ENCODE measurements around the gene THOC7.
A peak's percentile ranks its signal among the peaks of the same experiment; 100 is the strongest.

Gene THOC7

GRCh38 chr3:63863150-63864007 lies at the start of gene THOC7, which contains the start of gene ATXN7:
Gene THOC7 (minus strand): TSS chr3:63863805. CDS start chr3:63863790, 15 bp downstream.
Gene ATXN7 (plus strand): TSS chr3:63863867. CDS start chr3:63912599, 48,732 bp downstream.
- DNase-seq (ENCODE audit: low spot score): peak; percentile 78

- DNase-seq (ENCODE audit: low spot score): peak; percentile 48
Measured at GRCh38 chr3:63912768-63913588, 49.4 kb upstream of the THOC7 start.

DNA sequence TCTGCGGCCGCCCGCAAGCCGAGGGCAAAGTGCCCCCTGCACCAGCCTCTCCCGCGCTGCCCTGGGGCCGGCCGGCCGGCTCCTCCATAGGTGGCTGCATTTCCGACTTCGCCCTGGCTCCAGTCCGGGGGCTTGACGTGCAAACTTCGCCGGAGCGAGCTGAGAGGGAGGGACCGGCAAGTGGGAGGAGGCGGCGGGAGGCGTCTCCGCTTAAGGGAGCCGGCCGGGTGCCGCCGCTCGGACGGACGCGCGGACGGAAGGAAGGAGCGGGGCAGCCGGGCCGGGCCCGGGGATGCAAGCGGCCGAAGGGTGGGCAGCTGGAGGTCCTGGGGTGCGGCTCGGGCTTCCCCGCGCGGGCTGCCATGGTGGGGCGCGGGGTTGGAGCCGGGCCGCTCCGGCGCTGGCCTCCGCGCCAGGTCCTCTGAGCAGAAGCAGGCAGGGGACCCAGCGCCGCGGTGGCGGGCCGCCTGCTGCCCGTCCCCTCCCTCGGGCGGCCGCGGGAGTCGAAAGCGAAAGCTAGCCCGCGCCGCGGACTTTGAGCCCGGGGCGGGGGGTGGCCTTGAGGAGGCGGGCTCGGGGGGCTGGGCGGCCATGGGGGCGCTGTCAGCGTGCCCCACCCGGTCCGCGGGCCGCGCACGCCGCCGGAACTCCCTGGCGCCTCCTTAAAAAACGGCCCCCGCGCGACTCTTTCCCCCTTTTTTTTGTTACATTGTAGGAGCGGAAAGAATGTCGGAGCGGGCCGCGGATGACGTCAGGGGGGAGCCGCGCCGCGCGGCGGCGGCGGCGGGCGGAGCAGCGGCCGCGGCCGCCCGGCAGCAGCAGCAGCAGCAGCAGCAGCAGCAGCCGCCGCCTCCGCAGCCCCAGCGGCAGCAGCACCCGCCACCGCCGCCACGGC lies 48.5 kb upstream of the THOC7 start, which contains the start of gene SCAANT1:
Gene SCAANT1, minus strand, starts transcription at position 511 of the 895 bp plus-strand sequence.
- peak; percentile 81 for DNase-seq (ENCODE audit: low spot score)

DNA sequence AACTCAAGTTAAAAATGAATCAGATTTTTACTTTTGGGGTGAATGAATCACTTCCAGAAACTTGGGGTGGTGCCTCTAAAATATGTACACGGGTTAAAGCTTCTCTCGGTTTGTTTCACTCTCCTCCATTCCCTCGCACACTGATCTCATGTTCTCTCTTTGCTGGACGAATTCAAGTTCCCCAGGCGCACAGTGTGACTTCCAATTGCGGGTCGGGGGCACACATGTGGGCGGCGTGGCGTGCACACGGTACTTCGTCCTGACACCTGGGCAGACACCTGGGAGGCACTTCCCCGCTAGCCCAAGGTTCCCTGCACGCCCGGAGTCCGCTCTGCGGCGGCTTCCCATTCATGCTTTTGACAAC lies 47.9 kb upstream of the THOC7 start:
- DNase-seq (ENCODE audit: low spot score): no peak

DNA sequence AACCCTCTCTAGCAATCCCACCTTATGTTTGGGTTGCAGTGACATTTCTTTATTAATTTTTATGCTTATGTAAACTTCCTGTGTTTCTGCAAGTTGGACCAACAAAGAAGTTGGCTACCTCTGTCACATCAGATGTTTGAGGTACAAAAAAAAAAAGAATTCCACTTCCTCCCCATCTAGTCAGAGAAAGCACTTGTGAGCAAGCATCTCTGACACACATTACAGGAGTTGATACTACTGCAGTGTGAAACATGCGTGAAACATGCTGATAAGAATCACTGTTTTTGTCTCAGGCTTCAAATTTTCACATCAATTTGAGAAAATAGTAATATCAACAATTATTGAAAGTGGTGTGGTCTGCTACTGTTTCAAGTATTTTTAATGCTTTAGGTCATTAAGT lies 47.3 kb upstream of the THOC7 start:
- peak; percentile 18 for DNase-seq (ENCODE audit: low spot score)

DNA sequence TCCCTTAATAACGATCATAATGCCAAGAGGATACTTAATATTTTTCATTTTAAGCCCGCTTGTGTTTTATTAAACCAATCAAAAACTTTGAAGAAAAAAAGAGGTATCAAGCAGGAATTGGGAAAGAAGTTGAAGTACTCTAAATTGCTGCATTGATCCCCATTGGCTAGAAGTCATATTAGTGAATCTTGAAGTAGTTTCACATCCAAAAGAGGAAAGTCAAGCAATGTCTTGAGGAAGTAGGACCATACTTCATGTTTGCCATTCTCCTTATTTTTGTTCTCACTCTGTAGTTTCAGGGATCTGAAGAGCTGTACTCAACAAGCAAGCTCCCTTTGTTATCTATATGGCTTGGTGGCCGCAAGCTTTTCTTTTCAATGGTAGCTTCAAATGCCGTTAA lies 46.4 kb upstream of the THOC7 start:
- no peak for DNase-seq (ENCODE audit: low spot score)

DNA sequence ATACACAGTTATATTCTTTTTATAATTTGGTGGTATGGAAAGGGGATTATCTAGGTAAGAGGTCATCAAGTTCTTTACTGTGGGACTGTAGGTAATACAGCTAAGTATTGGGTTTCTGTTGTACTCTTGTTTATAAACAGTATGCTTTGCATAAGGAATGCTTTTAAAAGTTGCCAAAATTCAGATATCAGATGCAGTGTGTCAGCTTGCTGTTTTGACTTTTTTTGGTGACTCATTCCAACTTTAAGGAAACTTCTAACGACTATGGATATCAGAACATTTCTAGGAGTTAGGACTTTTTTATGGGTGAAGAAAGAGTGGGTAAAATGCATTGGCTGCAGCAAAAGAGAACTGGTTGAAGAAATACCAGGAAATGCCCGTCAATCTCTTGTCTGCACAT lies 45.8 kb upstream of the THOC7 start:
- no peak for DNase-seq (ENCODE audit: low spot score)

DNA sequence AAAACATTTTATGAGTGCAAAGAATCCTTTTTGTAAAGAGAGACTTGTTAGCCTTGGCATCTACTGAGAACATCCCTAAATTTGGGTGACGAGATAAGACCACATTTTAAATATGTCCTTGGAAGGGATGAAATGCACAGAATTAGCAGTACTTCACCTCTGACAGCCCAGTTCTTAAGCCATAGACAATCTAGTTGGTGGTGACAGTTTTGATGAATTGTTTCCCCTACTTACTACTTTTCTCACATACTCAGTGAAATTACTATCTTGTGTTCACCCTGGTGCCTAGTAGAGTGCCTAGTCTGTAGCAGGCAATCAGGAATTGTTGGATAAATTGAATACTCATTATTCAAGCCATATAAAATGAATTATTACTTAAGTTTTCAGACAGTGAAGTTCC lies 45.2 kb upstream of the THOC7 start:
- DNase-seq (ENCODE audit: low spot score): no peak

DNA sequence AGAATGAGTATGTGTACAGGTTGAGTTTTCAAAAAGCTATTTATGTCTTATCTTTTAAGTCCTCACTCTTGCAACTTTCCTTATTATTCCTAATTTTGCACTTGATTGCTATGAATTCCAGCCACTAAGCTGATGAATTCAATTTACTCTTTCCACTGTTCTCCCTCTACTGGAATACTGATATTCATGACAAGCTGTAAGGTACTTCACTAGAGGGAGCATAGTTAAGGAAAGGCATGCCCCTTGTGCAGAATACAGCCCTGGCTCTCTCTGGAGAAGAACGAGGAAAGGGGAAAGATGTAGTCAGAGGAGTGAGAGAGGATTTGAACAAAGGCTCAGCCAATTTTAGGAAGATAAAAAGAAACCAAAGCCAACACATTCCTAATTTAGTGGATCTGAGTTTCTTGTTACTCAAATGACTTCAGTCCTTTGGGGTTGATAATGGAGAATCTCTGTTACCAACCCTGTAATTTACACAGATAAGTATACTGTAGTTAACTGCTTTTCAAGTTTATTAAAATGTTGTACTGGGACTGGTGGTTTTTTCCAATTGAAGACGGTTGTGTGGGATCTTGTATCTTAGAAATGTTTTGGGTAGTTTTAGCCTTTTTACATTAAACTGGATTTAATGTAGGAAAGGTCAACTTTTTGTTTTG lies 44.6 kb upstream of the THOC7 start:
- no peak for DNase-seq (ENCODE audit: low spot score)

GRCh38 chr3:63905731-63906620 lies 42.4 kb upstream of the THOC7 start:
- DNase-seq (ENCODE audit: low spot score): no peak

- DNase-seq (ENCODE audit: low spot score): no peak
Measured at GRCh38 chr3:63900459-63900858, 36.9 kb upstream of the THOC7 start.

- DNase-seq (ENCODE audit: low spot score): no peak
Measured at GRCh38 chr3:63900010-63900409, 36.4 kb upstream of the THOC7 start.

DNA sequence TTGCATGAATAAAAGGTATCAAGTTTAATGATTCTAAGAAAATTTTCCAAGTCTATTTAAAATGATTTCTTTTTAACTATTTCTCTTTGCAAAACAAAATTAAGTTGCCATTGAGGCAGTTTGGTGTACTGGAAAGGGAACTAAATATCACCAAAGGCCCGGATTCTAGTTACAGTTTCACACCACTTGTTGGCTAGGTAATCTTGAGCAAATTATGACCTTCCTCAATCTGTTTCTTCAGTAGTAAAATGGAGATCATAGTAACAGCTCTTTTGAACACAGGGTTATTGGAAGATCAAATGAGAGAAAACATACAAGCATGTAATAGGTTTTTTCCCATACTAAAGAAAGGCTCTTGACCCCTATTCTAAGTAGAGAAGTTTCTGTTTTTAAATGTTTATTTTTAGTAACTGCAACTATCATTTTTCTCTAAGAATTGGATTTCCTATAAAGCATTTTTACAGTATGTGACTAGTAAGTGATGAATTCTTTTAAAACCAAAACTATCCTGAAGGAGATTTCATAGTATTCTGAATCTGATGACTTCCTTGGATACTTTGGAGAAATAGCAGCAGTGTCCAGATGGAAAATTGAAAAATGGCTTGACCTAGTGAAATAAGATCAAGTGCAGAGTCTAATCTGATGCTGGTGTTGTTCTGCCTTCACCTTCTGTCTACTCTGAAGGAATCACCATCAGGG lies 32.9 kb upstream of the THOC7 start:
- DNase-seq (ENCODE audit: low spot score): no peak

- no peak for DNase-seq (ENCODE audit: low spot score)
Measured at GRCh38 chr3:63895422-63896189, 32.0 kb upstream of the THOC7 start.

DNA sequence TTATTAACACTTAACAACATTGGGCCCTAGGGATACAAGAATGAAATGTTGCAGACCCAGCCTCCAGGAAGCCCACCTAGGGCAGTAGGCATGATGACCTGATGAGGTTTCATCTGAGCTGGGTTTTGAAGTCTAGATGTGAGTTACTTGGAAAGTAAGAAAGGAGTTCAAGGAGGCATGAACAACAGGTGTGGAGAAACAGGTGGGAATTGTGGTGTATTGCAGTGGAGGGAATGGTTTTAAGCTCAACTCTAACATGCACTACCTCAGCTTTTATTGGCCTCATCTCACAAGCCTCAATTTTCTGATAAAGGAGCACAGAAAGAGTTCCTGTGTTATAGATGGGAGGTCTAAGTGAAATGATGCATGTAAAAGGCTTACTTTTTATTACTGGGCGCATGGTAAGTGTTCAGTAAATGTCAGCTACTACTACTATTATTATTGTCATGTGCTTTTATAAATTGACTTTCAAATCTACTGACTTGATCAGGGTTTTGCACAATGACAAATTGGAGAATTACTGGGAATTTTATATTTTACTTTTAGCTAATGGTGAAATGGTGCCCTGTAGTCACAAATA lies 29.3 kb upstream of the THOC7 start:
- no peak for DNase-seq (ENCODE audit: low spot score)

DNA sequence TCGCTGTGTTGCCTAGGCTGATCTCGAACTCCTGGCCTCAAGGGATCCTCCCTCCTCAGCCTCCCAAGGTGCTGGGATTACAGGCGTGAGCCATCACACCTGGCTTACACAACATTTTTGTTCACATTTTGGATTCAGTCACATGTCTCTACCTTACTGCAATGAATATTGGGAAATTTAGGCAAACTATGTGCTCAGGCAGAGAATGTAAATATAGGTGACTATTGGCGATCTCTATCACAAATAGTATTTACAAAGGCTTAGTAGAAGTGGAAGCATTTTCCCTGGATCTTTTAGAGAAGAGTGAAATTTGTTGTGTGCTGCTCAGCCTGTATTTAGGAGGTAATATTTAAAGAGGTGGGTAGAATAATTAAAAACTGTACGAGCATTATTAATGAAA lies 27.9 kb upstream of the THOC7 start:
- DNase-seq (ENCODE audit: low spot score): no peak

GRCh38 chr3:63886858-63887257 lies 23.3 kb upstream of the THOC7 start:
- no peak for DNase-seq (ENCODE audit: low spot score)

DNA sequence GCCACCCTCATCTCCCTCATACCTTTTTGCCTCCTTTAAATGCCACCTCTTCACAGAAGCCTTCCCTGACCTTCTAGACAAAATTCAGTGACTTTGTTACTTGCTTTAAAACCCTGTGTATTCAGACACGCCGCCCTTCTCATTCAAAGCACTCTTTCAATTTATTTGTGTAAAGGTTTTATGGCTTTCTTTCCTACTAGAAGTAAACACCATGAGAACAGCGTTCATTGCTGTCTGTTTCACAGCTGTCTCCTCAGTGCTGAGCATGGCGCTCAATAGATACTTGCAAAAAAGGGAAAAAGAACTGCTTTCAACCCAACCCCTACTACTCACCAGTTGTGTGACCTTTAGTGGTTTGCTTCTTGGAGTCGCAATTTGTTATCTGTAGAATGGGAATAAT lies 17.0 kb upstream of the THOC7 start:
- no peak for DNase-seq (ENCODE audit: low spot score)

Measured in germinal center (tissue), 1 donor.